ENCODE results near the gene PPP1CA.

- no peak for TF ChIP-seq EZH2 (IDR thresholded peaks at IDR 0.05; ENCODE audit: insufficient read depth, poor library complexity, severe bottlenecking)
- no peak for TF ChIP-seq EZH2phosphoT487 (IDR thresholded peaks at IDR 0.05; ENCODE audit: insufficient read depth, low read depth)
Measured at GRCh38 chr11:67376063-67376820, 25.4 kb downstream of the PPP1CA start.
